OCI-M1 (cell line): ENCODE results near the gene METTL25.
A peak's percentile ranks its signal among the peaks of the same experiment; 100 is the strongest.
"Not testable (repeated sequence)": the region's sequence is repeated elsewhere in the genome, so short reads cannot be mapped to it uniquely, and the experiment has no call there.

Experiments
- DNase-seq: peaks from one replicate; lab custom pipeline; 2025; lab: John Stamatoyannopoulos, UW

Gene METTL25, protein sequence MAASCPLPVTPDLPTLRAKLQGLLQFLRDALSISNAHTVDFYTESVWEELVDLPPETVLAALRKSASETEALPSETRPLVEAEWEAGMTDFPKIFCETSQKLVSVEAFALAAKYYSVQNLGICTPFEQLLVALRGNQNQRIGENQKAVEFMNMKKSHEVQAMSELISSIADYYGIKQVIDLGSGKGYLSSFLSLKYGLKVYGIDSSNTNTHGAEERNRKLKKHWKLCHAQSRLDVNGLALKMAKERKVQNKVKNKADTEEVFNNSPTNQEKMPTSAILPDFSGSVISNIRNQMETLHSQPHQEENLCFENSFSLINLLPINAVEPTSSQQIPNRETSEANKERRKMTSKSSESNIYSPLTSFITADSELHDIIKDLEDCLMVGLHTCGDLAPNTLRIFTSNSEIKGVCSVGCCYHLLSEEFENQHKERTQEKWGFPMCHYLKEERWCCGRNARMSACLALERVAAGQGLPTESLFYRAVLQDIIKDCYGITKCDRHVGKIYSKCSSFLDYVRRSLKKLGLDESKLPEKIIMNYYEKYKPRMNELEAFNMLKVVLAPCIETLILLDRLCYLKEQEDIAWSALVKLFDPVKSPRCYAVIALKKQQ

DNA sequence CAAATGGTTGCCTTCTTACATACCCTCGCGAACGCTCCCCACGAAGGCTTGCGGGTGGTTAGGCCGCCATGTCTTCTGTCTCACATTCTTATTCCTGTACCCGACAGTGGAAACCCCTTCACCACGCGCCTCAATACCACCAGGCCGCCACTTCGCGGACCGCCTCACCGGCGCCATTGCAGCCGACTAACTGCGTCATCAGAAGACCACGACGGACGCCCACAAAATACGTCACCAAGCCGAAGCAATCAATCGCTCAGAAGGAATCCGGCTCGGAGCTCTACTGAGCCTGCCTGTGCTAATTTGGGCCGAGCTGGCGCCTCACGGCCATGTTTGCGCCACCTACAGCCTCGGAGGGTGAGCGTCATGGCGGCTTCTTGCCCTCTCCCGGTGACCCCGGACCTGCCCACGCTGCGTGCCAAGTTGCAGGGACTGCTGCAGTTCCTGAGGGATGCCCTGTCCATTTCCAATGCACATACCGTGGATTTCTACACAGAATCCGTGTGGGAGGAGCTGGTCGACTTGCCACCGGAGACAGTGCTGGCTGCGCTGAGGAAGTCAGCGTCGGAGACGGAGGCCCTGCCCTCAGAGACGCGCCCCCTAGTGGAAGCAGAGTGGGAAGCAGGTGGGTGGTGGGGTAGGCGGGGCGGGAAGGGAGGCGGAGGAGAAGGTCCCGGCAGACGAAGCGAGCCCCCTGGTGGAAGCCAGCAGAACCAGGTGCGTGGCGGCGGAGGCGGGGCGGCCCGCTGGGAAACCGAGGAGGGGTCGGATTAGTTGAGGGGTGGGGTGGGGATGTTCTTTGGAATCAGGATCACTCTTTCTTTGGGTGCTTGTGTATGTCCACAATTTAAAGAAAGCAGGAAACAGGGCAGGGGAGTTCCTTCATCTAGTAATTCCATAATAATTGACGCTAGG lies at the start of gene METTL25, which contains the start of gene CCDC59:
Gene METTL25 (plus strand): TSS at position 330 of the 915 bp plus-strand sequence. CDS start 37 bp downstream, at position 367.
Gene CCDC59 (minus strand): TSS at position 188 of the 915 bp plus-strand sequence. CDS start 11 bp downstream, at position 177.
- DNase-seq, result peak; percentile 97

DNA sequence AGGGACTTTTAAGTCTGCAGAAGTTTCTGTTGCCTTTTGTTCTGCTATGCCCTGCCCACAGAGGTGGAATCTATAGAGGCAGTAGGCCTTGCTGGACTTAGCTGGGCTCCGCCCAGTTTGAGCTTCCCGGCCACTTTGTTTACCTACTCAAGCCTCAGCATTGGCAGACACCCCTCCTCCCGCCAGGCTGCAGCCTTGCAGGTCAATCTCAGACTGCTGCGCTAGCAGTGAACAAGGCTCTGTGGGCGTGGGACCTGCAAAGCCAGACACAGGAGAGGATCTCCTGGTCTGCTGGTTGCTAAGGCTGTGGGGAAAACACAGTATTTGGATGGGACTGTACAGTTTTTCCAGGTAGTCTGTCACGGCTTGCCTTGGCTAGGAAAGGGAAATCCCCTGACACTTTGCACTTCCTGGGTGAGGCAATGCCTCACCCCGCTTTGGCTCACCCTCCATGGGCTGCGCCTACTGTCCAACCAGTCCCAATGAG lies 43.9 kb upstream of the METTL25 start:
- DNase-seq, result no peak

DNA sequence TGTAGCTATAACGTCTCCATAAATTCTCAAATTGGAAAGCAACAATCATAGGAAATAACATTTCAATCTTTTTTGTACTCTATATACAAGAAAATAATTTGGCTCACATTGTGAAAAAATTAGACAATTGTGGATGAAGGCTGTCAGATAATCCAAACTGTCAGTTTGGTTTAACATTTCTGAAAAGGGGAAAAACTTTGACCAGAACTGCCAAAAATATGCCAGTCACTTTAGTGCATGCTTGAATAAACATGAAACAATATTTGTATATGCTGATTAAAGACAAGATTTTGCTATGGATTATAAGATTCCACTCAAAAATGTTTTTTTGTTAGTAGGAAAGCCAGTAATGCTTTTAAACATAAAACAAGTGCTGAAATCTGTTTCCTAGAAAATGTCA lies 39.1 kb upstream of the METTL25 start:
- no peak for DNase-seq

DNA sequence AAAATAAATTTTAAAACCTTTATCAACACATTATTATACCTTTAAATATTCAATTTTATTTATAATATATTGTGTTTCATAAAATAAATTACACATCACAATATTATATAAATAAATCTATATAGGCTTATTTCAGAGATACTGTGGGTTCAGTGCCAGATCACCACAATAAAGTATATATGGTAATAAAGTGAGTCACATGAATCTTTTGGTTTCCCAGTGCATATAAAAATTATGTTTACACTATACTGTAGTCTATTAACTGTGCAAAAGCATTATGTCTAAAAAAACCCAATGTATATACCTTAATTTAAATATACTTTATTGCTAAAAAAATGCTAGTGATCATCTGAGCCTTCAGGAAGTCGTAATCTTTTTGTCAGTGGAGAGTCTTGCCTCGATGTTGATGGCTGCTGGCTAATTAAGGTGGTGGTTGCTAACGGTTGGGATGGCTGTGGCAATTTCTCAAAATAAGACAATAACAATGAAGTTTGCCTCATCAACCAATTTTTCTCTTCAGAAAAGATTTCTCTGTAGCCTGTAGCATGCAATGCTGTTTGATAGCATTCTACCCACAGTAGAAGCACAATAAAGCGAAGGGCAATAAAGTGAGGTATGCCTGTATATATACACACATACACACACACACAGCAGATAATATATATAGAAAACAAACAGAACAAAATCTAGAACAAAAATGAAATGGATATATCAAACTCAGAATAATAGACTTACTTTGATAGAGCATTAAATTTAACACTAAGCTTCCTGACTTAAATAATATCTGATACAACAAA lies 32.6 kb upstream of the METTL25 start:
- no peak for DNase-seq

DNA sequence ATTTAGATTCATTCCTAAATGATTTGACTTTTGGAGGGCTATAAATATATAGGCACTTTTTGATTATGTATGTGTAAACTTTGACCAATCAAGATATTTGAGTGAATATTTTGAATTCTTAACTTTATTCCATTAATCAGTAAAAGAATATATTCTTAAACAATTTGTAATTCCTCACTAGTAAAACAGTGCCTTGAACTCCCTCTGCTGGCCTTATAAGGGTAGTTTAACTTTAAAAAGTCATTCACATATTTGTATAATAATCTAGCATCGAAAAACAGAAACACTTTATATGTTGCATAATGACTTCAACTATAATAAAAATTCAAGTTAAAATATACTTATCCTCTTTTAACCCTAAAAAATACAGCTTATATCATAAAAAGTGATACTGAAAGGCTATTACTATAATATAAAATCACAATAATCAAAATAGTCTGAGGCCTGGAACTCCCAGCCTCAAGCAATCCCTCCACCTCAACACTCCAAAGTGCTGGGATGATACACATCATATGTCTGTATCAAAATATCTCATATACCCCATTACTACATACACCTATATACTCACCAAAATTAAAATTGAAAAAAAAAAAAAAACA lies 31.3 kb upstream of the METTL25 start:
- peak; percentile 60 for DNase-seq

DNA sequence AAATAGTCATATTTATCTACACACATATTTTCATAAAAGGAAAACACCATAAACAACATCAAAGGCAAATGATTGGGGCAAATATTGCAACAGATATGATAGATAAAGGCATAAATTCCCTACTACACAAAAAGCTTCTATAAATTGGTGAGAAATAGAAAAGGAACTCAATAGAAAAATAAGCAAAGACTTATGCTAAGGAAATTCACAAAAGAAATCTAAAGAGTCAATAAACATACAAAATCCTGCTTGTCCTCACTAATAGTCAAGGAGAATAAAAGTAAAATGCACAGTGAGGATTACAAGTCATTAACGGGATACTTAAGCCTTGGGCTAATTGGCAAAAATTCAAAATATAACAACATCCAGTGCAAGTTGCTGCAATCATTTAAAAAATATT lies 30.5 kb upstream of the METTL25 start:
- DNase-seq, result no peak

DNA sequence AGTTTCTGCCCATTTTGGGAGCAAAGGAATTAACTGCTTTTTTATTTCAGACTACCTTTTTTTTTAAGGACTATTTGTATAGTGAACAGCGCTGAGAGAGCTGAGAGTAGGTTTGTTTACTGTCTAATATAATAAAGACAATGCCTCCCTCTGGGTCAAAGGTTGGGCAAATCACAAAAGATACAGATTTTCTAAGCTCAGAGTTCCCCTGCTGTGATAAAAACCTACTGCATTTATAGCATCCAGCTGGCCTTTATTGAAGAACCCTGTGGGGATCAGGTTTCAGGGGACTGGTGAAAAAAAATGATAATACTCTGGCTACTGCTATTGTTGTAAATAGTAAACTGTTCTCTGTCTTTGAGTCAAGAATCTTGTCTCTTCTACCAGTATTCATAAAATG lies 28.8 kb upstream of the METTL25 start:
- DNase-seq, result no peak

DNA sequence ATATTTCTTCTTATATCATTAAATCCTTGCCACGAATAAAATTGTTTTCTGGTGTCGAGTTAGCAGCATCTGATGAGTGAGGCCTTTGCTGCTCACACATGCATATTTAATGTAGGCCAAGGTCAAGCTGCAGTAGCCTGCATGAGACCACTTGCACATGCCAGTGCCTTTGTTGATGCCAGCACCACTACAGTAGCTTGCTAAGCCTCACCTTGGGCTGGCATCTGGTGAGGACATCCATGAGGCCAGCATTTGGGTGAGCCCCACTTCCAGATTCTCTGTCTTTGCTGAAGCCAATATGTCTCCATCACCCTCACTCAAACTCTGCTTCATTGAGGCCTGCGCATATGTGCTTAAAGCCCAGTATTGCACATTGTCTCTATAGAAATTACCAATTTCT lies 8.2 kb upstream of the METTL25 start:
- no peak for DNase-seq

DNA sequence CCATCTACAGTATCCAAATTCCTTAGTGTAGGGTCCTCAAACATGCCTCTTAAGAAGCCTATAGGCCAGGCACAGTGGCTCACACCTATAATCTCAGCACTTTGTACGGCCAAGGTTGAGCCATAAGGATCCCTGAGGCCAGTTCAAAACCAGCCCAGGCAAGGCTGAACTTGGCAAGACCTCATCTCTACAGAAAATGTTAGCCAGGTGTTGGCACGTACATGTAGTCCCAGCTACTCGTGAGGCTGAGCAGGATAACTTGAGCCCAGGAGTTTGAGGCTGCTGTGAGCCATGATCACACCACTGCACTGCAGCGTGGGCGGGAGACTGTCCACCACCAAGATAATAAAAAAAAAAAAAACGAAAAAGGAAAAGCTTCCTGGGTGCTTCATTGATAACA lies 6.9 kb upstream of the METTL25 start:
- DNase-seq, result no peak

DNA sequence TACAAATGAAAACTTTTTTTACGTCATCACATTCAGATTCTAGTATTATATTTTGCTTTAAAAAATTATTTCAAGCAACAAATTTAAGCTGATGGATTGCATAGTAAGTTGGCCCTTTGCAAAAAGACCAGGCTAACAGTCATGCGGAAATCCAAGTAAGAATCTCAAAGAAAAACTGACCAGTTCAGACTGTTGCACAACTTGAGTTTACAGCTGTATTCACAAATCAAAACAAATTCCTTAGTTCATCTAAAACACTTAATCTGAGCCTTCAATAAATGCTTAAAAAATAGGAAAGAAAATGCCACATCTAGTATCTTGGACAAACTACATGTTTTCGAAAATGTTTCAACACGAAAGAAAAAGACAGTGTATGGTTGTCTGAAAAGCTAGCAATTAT lies 989 bp upstream of the METTL25 start:
- DNase-seq, result no peak

DNA sequence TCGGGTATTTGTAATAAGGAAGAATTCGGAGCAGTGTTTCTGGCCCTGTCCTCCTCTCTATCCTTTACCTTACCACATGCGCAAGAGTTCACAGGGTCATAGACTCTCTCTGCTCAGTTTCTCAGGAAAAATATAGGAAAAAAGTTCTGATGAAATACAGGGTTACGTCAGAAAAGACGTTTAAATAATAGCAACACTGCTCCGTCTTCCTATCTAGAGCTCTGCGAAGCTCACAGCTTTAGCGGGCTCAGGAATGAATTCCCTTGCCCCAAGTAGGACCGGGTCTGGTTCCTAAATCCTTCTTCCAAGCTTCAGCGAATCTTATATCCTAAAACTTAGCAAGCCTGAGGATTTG lies 507 bp upstream of the METTL25 start:
- no peak for DNase-seq

DNA sequence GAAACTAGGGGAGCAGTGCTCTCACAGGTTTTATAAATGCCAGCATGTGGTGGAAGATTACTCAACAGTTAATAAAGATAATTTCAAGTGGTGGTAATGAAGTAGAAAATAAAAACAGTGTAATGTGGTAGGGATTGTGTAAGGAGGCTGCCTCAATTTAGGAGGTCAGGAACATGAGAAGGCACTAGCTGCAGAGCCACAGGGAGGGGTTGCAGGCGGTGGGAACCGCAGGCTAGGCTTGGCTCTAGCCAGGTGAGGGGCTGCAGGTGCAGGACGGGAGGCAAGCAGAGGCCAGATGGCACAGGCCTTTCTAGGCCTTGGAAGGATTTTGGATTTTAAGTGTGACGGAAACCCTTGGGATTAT lies 768 bp downstream of the METTL25 start:
- peak; percentile 62 for DNase-seq

DNA sequence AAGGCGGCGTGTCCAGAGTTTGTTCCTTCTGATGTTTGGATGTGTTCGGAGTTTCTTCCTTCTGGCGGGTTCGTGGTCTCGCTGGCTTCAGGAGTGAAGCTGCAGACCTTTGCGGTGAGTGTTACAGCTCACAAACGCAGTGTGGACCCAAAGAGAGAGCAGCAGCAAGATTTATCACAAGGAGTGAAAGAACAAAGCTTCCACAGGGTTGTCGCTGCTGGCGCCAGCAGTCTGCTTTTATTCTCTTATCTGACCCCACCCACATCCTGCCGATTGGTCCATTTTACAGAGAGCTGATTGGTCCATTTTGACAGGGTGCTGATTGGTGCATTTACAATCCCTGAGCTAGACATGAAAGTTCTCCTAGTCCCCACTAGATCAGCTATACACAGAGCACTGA lies 2.5 kb downstream of the METTL25 start:
- DNase-seq, result not testable (repeated sequence)

DNA sequence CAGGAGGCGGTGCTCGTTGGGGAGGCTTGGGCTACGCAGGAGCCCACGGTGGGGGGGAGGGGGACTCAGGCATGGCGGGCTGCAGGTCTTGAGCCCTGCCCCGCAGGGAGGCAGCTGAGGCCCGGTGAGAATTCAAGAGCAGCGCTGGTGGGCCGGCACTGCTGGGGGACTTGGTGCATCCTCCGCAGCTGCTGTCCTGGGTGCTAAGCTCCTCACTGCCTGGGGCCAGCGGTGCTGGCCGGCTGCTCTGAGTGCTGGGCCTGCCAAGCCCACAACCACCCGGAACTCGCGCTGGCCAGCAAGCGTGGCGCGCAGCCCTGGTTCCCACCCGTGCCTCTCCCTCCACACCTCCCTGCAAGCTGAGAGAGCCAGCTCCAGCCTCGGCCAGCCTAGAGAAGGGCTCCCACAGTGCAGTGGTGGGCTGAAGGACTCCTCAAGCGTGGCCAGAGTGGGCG lies 3.2 kb downstream of the METTL25 start:
- DNase-seq, result no peak

DNA sequence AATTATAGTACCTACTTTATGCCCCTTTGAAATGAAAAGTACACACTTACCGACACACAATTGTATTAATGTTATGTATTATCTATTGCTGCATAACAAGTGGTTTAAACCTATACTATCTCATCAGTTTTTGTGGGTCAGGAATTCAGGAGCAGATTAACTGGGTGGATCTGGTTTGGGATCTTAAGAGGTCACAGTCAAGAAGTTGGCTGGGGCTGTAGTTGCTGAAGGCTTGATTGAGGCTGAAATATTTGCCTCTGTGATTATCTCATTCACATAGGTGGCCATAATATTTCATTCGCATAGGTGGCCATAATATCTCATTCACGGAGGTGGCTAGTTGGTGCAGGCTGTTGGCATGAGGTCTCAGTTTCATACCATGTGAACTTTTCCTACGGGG lies 5.7 kb downstream of the METTL25 start:
- no peak for DNase-seq

DNA sequence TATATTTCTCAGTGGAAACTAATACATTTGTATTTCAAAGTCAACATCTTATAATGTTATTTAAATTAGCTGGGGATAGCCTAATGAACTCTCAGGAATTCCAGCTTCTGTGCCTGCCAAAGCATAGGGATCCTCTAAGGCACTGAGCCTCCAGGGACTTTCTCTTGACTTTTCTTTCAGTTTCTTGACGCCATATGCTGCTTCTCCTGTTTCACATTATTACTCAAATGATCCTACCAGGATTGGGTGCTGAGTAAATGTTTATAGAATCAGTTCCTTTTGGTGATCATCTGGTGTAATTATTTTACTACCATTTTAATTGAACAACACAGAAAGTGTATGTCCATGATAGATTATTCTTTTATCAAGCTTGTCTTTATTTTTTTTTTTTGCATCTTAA lies 7.9 kb downstream of the METTL25 start:
- DNase-seq, result no peak

DNA sequence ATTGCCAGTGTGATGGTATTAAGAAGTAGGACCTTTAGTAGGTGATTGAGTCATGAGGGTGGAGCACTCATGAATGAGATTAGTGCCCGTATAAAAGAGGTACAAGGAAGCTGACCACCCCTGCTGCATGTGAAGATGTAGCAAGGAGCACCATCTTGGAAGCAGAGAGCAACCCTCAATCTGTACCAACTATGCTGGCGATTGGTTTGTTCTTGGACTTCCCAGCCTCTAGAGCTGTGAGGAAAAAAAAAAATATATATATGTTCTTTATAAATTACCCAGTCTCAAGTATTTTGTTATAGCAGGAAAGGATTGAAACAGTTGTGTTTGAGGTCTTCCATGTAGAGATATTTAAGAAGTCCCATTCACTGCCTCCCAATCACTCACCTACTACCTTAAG lies 16.9 kb downstream of the METTL25 start:
- no peak for DNase-seq

DNA sequence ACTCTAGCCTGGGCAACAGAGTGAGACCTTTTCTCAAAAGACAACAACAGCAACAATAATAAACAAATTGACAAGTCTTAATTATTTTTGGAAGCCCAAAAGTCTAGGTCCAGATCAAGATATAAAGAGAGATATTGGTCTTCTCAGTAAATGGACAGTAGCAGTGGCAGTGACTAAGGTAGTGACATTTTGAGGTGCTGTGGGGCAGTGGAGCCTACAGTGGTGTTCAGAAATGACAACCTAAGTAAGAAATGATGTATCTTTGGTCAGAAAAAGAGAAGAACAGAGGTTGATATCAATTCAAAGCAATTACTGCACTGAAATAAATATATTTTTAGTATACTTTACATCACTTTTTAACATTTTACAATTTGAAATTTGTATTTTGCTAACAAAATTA lies 20.7 kb downstream of the METTL25 start:
- DNase-seq, result no peak

DNA sequence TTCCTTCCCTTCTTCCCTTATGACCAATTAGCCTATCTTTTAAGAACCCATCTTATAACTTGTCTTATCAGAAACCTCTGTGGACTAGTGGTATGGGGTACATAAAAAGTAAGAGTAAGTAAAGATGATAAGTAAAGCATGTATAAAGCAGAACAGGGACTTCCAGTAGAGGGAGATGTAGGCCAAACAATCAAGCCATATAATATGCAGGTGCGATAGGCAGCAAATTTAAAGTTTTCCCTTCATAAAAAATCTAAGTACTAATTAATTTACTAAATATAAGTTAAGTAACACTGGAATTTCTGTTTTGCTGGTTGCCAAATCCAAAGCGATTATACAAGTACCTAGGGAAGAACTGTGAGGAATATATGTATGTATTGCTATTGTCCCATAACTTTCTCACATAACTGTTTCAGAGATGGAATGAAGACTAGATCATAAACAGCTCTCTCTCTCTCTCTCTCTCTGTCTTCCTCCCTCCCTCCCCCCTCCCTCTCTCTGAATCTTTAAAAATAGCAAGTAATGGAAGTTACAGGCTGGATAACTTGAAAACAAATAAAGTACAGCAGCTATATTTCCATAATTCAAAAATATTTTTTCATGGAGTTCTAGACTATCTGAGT lies 25.7 kb downstream of the METTL25 start:
- DNase-seq, result peak; percentile 59

DNA sequence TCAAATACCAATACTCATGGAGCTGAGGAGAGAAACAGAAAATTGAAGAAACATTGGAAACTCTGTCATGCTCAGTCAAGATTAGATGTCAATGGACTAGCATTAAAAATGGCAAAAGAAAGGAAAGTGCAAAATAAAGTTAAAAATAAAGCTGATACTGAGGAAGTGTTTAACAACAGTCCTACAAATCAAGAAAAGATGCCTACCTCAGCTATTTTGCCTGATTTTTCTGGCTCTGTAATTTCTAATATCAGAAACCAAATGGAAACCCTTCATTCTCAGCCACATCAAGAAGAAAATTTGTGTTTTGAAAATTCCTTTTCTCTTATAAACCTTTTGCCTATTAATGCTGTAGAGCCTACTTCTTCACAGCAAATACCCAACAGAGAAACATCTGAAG lies 40.5 kb downstream of the METTL25 start:
- no peak for DNase-seq

DNA sequence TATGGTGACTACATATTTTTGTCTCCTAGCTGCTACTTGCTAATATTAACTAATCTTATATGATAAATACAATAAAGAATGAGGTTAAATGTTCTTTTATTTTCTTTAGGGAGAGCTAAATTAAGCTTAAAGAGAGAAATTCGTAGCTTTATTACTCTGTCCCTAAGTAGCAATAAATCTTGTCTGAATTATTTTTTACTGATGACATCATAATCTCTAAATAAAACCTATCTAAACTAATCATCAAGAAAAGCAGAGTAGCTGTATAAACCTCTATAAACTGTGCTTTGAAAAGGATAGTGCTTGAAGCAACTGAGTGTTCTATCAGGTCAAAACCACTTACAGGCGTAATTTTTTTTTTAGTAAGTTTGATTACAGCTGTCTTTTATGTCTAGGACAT lies 42.5 kb downstream of the METTL25 start:
- DNase-seq, result no peak
